Measurements from ENCODE around the gene ZFAND4. TPM values are rescaled to one million over a fixed set of nuclear protein-coding genes. Genes with fewer than 3 reads are reported as not detected.
"Not testable (repeated sequence)": the region's sequence is repeated elsewhere in the genome, so short reads cannot be mapped to it uniquely, and the experiment has no call there.

ZFAND4 gene
- polyA plus RNA-seq, 1 experiment, result 4.1 TPM

DNA sequence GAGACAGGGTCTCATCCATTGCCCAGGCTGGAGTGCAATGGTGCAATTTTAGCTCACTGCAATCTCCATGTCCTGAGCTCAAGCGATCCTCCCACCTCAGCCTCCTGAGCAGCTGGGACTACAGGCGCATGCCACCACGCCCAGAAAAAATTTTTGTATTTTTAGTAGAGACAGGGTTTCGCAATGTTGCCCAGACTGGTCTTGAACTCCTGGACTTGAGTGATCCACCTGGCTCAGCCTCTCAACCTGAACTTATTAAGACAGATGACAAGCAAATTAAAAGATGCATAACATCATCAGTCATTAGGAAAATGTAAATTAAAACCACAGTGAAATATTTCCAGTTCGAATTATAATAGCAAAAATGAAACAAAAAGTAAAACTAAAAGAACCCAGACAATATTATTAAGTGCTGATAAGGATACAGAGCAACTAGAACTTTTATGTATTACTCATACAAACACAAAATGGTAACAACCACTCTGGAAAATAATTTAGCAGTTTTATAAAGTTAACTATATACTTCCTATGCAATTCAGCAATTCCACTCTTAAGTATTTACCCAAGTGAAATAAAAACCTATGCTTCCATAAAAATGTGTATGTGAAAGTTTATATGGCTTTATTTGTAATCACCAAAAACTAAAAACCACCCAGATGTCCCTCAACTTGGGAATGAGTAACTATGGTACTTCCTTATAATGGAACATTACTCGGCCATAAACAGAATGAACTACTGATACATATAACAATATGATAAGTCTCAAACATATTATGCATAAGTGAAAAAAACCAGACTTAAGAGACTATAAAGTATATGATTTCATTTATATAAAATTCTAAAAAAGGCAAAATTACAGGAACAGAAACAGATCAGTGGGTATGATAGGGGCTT, 15.3 kb downstream of the ZFAND4 start:
- TF ChIP-seq, protein P1, sequence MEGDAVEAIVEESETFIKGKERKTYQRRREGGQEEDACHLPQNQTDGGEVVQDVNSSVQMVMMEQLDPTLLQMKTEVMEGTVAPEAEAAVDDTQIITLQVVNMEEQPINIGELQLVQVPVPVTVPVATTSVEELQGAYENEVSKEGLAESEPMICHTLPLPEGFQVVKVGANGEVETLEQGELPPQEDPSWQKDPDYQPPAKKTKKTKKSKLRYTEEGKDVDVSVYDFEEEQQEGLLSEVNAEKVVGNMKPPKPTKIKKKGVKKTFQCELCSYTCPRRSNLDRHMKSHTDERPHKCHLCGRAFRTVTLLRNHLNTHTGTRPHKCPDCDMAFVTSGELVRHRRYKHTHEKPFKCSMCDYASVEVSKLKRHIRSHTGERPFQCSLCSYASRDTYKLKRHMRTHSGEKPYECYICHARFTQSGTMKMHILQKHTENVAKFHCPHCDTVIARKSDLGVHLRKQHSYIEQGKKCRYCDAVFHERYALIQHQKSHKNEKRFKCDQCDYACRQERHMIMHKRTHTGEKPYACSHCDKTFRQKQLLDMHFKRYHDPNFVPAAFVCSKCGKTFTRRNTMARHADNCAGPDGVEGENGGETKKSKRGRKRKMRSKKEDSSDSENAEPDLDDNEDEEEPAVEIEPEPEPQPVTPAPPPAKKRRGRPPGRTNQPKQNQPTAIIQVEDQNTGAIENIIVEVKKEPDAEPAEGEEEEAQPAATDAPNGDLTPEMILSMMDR (IDR thresholded peaks at IDR 0.05; ENCODE audit: low read depth, low read length), result no peak
- no peak overlapping the region for H3K4me3 ChIP-seq (ENCODE audit: low read depth, low read length)
- no peaks in the 10 kb centered on the region for H3K9me3 ChIP-seq (ENCODE audit: control insufficient read depth, insufficient read depth, low read length)
- no peak overlapping the region for H3K27ac ChIP-seq (ENCODE audit: low read depth, low read length)
- ChIA-PET POLR2A (no interaction called here), CTCF (no interaction called here)
- H3K27me3 ChIP-seq (ENCODE audit: control insufficient read depth, insufficient read depth, low read length), result no peaks in the 10 kb centered on the region
- no peak for DNase-seq (ENCODE audit: low read depth, low spot score)

DNA sequence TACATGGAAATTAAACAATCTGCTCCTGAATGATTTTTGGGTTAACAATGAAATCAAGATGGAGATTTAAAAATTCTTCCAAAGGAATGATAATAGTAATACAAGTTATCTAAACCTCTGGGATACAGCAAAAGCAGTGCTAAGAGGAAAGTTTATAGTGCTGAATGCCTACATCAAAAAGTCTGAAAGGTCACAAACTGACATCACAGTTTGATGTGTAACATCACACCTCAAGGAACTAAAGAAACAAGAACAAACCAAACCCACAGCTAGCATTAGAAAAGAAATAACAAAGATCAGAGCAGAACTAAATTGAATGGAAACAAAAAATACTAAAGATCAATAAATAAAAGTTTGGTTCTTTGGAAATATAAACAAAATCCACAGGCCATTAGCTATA, 17.4 kb downstream of the ZFAND4 start:
- no peaks in the 10 kb centered on the region for H3K9me3 ChIP-seq (ENCODE audit: control insufficient read depth, insufficient read depth, low read length)
- ChIA-PET CTCF (interaction anchor here (1.2 kb wide), 1 partner anchor 17 kb away, joined by 3 read pairs; the partner anchor contains the start of gene ZFAND4), POLR2A (no interaction called here)
- no peaks in the 10 kb centered on the region for H3K27me3 ChIP-seq (ENCODE audit: control insufficient read depth, insufficient read depth, low read length)
- DNase-seq (ENCODE audit: low read depth, low spot score), result no peak
- TF ChIP-seq, protein P1 (IDR thresholded peaks at IDR 0.05; ENCODE audit: low read depth, low read length), result no peak
- H3K4me3 ChIP-seq (ENCODE audit: low read depth, low read length), result no peak overlapping the region
- H3K27ac ChIP-seq (ENCODE audit: low read depth, low read length), result no peak overlapping the region

DNA sequence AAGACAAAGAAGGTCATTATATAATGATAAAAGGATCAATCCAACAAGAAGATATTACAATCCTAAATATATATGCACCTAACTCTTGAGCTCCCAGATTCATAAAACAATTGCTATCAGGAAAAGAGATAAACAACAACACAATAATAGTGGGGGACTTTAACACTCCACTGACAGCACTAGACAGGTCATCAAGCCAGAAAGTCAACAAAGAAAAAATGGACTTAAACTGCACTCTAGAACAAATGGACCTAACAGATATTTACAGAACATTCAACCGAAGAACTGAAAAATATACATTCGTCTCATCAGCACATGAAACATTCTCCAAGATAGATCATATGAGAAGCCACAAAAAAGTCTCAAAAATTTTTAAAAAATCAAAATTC, 17.8 kb downstream of the ZFAND4 start:
- CTCF ChIA-PET, result interaction anchor here (0.7 to 1.2 kb wide), 2 partner anchors 12 to 18 kb away, joined by 3 to 5 read pairs; partner anchors contain the start of gene ZFAND4
- DNase-seq (ENCODE audit: low read depth, low spot score); POLR2A ChIA-PET: not testable (repeated sequence)

DNA sequence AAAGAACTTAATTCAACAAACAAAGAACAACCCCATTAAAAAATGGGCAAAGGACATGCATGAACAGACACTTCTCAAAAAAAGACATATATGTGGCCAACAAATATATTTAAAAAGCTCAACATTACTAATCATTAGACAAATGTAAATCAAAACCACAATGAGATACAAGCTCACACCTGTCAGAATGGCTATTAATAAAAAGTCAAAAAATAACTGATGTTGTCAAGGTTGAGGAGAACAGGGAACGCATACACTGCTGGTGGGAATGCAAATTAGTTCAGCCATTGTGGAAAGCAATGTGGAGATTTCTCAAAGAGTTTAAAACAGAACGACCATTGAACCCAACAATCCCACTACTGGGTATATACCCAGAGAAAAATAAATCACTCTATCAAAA, 19.1 kb downstream of the ZFAND4 start:
- TF ChIP-seq, protein P1 (IDR thresholded peaks at IDR 0.05; ENCODE audit: low read depth, low read length), result no peak
- POLR2A ChIA-PET, result no interaction called here

More for the DNA sequence above, 17.8 kb downstream of the ZFAND4 start:
- not testable (repeated sequence) for H3K9me3 ChIP-seq (ENCODE audit: control insufficient read depth, insufficient read depth, low read length); H3K4me3 ChIP-seq (ENCODE audit: low read depth, low read length); H3K27ac ChIP-seq (ENCODE audit: low read depth, low read length); H3K27me3 ChIP-seq (ENCODE audit: control insufficient read depth, insufficient read depth, low read length)

DNA sequence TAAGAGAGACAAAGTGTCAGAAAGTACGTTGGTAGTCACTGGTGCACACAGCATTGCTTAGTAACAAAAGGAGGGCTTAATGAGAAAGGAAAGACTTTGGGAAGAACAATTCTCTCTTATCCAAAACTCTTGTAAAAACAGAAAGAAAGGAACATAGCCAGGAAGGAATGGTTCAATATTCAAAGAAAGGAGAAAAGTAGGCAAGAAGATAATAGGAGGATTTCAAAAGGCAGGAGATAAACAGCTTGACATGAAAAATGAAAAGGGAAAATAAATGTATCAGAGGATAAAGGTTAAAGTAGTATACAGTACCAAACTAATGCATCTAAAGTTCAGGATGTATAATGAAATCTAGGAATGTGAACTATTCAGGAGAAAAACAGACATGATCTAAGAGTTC, 20.1 kb downstream of the ZFAND4 start:
- no peak for DNase-seq (ENCODE audit: low read depth, low spot score)
- no peak overlapping the region for H3K27ac ChIP-seq (ENCODE audit: low read depth, low read length)
- TF ChIP-seq, protein P1 (IDR thresholded peaks at IDR 0.05; ENCODE audit: low read depth, low read length), result no peak
- no peaks in the 10 kb centered on the region for H3K27me3 ChIP-seq (ENCODE audit: control insufficient read depth, insufficient read depth, low read length)
- ChIA-PET CTCF (no interaction called here), POLR2A (no interaction called here)
- H3K9me3 ChIP-seq (ENCODE audit: control insufficient read depth, insufficient read depth, low read length), result no peaks in the 10 kb centered on the region
- H3K4me3 ChIP-seq (ENCODE audit: low read depth, low read length), result no peak overlapping the region

More for the DNA sequence above, 19.1 kb downstream of the ZFAND4 start:
- Histone ChIP-seq H3K4me3 (ENCODE audit: low read depth, low read length) (no peak overlapping the region), H3K9me3 (ENCODE audit: control insufficient read depth, insufficient read depth, low read length) (no peaks in the 10 kb centered on the region), H3K27me3 (ENCODE audit: control insufficient read depth, insufficient read depth, low read length) (no peaks in the 10 kb centered on the region), H3K27ac (ENCODE audit: low read depth, low read length) (no peak overlapping the region)
- DNase-seq (ENCODE audit: low read depth, low spot score), result no peak
- CTCF ChIA-PET, result no interaction called here

Data from AG04450 (cell line).